GM12801 (cell line): ENCODE results near the gene LHFPL4.

Source experiments
- CTCF ChIP-seq: IDR thresholded peaks from one replicate; pipeline ENCODE4 v1.5.1; 2011; ENCODE audit warnings: control low read depth; ENCODE audit not compliant: insufficient read length; ENCODE audit errors: extremely low read depth

LHFPL4 gene

GRCh38 chr3:9452417-9452816, 101.2 kb downstream of the LHFPL4 start:
- TF ChIP-seq CTCF, result no peak

- TF ChIP-seq CTCF, result no peak
Observed at GRCh38 chr3:9450991-9451390, 102.6 kb downstream of the LHFPL4 start.

GRCh38 chr3:9450126-9450525, 103.5 kb downstream of the LHFPL4 start:
- TF ChIP-seq CTCF, result no peak

- TF ChIP-seq CTCF, result no peak
Observed at GRCh38 chr3:9448643-9449042, 105.0 kb downstream of the LHFPL4 start.
